Dermis microvascular lymphatic vessel endothelial cell (primary cell): ENCODE measurements around the gene MVP. TPM values are rescaled to one million over a fixed set of nuclear protein-coding genes. Genes with fewer than 3 reads are reported as not detected.
"Not testable (repeated sequence)": the region's sequence is repeated elsewhere in the genome, so short reads cannot be mapped to it uniquely, and the experiment has no call there.

Experiments
- DNase-seq, 2 donors: peaks; one replicate each; pipeline versions ENCODE4 v3.0.0 to v3.0.0-alpha.2; 2010; ENCODE audit warnings: low read depth in 2 of 2
- total RNA-seq: library from RNA; depleted of rRNA; stranded (reverse); fragments of >200 nt; gene quantifications from 2 replicates; pipeline ENCODE4 v1.2.1, GENCODE V29; 2014

Gene MVP
- total RNA-seq, 1 donor from 2014 or later = 141 TPM

DNA sequence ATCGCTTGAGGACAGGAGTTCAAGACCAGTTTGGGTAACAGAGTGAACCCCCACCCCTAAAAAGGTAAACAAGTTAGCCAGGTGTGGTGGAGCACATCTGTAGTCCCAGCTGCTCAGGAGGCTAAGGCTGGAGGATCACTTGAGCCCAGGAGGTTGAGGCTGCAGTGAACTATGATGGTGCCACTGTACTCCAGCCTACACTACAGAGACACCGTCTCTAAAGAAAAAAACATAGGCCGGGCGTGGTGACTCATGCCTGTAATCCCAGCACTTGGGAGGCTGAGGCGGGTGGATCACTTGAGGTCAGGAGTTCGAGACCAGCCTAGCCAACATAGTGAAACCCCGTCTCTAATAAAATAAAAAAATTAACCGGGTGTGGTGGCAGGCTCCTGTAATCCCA, 48.8 kb downstream of the MVP start:
- DNase-seq = not testable (repeated sequence)

DNA sequence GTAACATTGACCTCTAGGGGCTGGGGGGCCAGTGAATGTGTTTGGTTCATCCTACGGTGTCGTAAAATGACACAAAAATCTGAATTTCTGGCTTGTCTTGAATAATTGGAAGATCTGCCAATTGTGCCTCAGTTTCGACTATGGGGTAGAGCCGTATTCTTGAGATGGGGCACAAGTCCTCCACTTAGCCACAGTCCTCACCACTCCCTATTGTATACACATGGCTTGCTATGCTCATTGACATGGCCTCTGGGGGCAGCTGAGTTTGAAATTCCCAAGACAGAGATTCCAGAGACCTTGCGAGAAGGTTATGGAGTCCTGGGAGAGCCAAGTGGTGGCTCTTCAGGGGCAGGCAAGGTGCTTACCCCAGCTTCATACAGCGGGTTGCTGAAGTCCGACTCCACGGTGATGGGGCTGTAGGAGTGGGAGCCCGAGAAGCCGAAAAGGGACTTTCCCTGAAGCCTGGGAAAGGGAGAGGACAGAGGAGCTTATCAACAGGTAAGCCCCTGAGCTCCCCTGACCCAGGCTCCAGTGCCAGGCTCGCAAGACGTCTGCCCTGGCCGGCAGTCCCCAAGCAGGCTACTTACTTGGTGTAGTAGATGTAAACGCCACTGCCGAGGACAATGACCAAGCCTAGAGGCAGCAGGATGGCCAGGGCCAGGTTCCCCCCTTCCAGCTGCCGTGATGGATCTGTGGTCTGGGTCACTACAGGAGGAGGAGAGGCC, 51.7 kb downstream of the MVP start:
- no peak for DNase-seq

DNA sequence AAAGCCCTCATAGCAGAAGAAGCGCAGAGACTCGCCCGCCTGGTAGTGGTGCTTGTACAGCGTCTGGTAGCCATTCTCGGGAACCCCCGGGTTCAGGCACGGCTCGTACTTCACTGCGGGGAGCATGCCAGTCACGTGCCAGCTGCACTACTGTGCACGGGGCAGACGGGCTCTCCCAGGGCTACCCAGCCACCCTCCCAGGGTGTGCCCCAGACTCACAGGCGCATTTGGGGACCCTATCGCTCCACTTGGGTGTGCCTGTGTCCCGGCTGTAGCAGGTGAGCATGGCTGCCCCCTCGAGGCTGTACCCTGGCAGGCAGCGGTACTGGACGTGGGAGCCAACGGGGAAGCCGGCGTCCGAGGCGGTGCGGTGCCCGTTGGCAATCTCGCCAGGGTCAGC, 53.1 kb downstream of the MVP start:
- DNase-seq = no peak

DNA sequence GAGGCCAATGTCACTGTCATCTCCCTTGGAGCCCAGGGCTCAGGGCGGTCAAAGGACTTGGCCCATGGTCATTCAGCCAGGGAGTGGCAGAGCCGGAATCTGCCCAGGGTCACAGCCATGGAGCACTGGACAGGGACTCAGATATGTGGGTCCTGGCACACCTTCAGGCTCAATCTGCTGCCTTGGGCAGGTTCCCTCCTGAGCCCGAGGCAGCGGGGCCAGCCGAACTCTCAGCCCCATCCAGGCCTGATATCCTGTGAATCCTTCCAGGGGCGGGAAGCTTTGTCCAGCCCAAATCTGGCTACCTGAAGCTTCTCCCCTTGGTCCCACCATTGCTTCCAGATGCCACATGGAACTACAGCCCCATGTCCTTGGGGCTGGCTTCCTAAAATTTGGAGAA, 54.9 kb downstream of the MVP start:
- DNase-seq = no peak

DNA sequence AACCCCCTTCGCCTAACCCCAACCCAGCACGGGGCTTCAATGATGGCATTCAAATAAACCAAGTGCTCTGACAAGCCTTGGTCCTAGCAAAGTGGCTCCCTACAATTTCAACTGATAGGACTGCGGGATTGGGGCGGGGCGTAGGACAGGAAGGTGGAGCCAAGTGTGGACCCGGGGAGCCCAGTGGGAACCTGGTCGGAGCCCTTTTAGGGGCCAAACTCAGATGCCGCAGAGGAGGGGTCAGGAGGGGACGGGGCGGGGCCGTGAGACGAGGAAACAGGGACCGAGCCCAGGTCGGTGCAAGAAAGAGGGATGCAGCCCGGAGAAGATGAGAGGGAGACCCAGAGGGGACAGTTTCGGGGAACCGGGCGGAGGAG, 55.9 kb downstream of the MVP start:
- no peak for DNase-seq

GRCh38 chr16:29876594-29877249, 56.5 kb downstream of the MVP start:
- DNase-seq = no peak

GRCh38 chr16:29877266-29877961, 57.2 kb downstream of the MVP start:
- DNase-seq = peak in 1 of 2 donors; percentile 43

- DNase-seq = no peak
These were observed 57.9 kb downstream of the MVP start for GRCh38 chr16:29878172-29878571.

- no peak for DNase-seq
These were observed 60.8 kb downstream of the MVP start for GRCh38 chr16:29881050-29881449.

DNA sequence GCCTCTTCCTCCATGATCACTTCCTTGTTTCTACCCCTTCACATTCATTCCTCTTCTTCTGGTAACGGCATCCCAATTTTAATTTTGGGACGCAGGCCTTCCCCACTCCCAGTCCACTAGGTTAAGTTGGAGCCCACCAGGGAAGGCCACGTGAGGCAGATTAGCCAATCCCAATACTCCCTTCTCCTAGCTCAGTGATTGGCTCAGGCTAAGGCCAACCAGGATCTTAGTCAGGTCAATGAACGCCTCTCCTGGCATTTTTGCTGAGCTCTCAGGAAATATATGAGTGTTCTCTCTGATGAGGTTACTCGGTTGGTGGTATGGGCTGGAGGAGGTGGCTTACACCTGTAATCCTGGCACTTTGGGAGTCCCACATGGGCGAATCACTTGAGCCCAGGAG, 63.7 kb downstream of the MVP start:
- no peak for DNase-seq

- not testable (repeated sequence) for DNase-seq
These were observed 69.1 kb downstream of the MVP start for GRCh38 chr16:29889372-29889771.

DNA sequence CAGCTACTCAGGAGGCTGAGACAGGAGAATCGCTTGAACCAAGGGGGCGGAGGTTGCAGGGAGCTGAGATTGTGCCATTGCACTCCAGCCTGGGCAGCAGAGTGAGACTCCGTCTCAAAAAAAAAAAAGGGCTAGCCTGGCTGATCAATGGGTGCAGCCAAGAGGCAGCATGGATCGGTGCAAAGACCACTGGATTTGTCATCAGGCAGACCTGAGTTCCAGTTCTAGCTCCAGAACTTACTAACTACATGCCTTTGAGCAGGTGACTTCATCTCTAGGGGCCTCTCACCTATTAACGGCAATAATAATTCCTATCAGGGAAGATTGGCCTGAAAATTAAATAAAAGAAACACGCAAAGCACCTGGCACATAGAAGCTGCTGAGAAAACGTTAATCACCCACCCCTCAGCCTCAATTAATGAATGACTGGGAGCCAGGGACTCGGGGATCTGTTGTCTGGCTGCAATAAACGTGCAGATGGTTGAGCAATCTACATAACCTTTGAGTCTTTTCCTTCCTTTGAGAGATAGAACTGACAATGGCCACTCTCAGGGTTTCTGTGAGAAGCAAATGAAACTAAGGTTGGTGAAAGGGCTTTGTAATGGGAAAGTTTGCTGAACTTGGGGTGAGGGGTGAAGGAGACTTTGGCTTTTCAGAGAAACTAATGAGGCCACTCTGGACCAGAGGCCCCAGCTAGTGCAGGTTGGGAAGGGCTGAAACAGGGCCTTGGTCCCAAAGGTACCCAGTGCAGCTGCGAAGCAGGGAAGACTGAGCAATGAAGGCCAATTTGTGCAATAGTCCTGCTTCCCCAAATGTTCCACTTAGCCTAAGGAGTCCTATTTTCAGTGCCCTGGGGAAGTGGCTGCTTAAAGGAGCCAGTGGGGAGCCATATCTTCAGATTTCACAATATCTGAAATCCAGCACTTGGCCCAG, 71.5 kb downstream of the MVP start:
- DNase-seq = no peak

DNA sequence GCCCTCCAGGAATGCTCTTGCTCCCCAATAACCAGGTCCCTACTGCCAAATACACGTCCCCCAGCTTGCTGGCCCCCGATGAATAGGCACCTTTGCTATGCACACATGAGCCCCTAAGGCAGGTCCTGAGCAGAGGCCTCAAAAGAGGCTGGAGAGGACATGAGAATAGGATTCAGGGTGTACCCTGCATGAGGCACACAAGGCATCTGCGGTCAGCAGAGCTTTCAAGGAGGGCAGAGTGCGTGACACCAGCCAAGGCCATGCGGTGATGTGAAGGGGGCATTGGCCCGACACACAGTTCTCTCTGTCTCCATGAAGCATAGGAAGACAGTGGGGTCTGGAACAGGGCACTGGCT, 72.2 kb downstream of the MVP start:
- no peak for DNase-seq

GRCh38 chr16:29893553-29893952, 73.3 kb downstream of the MVP start:
- no peak for DNase-seq

DNA sequence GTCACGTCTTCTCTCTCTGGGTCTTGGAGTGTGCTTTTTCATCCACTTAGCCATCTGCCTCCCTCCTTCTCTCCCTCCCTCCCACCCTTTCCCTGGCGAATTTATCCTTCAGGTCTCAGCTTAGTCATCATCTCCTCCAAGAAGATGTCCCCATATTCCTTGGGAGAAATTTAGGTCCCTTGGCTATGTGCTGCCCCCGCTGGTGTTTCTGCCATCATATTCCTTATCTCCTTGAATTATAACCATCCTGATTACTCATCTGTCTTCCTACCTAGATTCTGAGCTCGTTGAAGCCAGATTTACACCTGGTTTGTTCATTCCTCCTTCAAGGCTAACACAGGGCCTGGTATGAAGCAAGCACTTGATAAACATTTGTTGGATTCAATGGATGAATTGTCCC, 74.1 kb downstream of the MVP start:
- no peak for DNase-seq

DNA sequence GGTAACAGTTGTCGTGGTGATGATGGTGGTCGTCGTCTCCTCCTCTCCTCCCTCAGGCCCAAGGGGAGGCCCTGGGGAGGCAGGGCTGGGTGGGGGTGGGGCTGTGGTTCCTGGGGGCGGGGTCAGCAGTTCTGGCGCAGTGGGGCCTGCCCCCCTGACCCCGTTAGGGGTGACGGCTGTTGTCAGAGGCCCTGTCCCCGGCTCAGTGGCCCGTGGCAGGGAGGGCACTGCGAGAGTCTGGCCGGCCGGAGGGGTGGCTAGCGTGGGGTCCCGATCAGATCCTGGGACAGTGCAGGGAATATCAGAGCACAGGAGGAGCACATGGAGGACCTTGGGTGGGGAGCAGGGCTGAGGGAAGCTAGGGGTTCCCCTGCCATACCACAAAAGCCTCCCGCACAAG, 76.6 kb downstream of the MVP start:
- no peak for DNase-seq

DNA sequence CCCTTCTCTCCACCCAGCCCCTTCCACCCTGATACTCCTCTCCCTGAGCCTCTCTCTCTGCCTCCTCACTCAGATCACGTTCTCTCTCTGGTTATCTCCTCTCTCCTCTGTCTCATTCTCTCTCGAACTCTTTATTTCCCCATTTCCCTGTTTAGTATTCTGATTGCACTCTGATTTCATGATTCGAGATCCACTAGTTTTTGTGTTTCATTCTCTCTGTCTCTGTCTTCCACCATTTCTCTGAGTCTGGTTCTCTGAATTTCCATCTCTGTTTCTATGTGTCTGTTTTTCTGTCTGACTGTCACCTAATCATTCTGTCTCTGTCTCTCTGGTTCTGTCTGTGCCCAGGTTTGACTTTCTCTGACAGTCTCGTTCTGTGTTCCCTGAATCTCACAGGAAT, 77.1 kb downstream of the MVP start:
- no peak for DNase-seq

Other genes starting within 250 kb of the MVP start
- gene SPN, start 157.2 kb upstream of the MVP start, total RNA-seq = under 0.01 TPM in 1 of 2 replicates, not detected in the other
- gene QPRT, start 141.3 kb upstream of the MVP start, total RNA-seq = 0.13 and 0.25 TPM in 2 replicates
- not detected in 2 replicates for gene C16orf54, start 74.5 kb upstream of the MVP start, total RNA-seq
- not detected in 2 replicates for gene ZG16, start 42.2 kb upstream of the MVP start, total RNA-seq
- gene KIF22, start 29.7 kb upstream of the MVP start, total RNA-seq = 24.1 and 47.2 TPM in 2 replicates
- gene MAZ, start 13.9 kb upstream of the MVP start, total RNA-seq = 139 and 171 TPM in 2 replicates
- gene PRRT2, start 8.3 kb upstream of the MVP start, total RNA-seq = 0.25 TPM in 1 of 2 replicates, not detected in the other
- gene PAGR1, start 4.3 kb upstream of the MVP start, total RNA-seq = 13.2 and 15.2 TPM in 2 replicates
- 52.1 and 89.6 TPM in 2 replicates for gene CDIPT, start 42.8 kb downstream of the MVP start, total RNA-seq
- 0.26 and 2.5 TPM in 2 replicates for gene SEZ6L2, start 79.1 kb downstream of the MVP start, total RNA-seq
- 0.25 and 0.26 TPM in 2 replicates for gene ASPHD1, start 80.0 kb downstream of the MVP start, total RNA-seq
- 3.9 and 4.2 TPM in 2 replicates for gene KCTD13, start 105.8 kb downstream of the MVP start, total RNA-seq
- gene TMEM219, start 141.6 kb downstream of the MVP start, total RNA-seq = 50.6 and 62.7 TPM in 2 replicates
- 71.8 and 84.1 TPM in 2 replicates for gene TAOK2, start 153.4 kb downstream of the MVP start, total RNA-seq
- gene HIRIP3, start 175.2 kb downstream of the MVP start, total RNA-seq = 4.4 and 5.6 TPM in 2 replicates
- 13.0 and 14.2 TPM in 2 replicates for gene INO80E, start 175.8 kb downstream of the MVP start, total RNA-seq
- gene DOC2A, start 190.6 kb downstream of the MVP start, total RNA-seq = under 0.01 and 0.13 TPM in 2 replicates
- gene C16orf92, start 202.7 kb downstream of the MVP start, total RNA-seq = not detected in 2 replicates
- gene TLCD3B, start 210.8 kb downstream of the MVP start, total RNA-seq = not detected in 2 replicates
- gene ALDOA, start 245.3 kb downstream of the MVP start, total RNA-seq = 225 and 318 TPM in 2 replicates